NCI-H1694 treated with DMSO at 0.1 percent for 48 hours (cell line): Measurements from ENCODE around the gene STK38.
"Not testable (repeated sequence)": the region's sequence is repeated elsewhere in the genome, so short reads cannot be mapped to it uniquely, and the experiment has no call there.

Experiments used
- DNase-seq: peaks from one replicate; lab custom pipeline; 2025; lab: John Stamatoyannopoulos, UW

The STK38 gene

GRCh38 chr6:36487698-36488097 is 59.6 kb downstream of the STK38 start:
- DNase-seq: no peak

GRCh38 chr6:36484736-36485135 is 62.5 kb downstream of the STK38 start:
- no peak for DNase-seq

GRCh38 chr6:36483326-36483725 is 64.0 kb downstream of the STK38 start:
- not testable (repeated sequence) for DNase-seq

GRCh38 chr6:36479256-36479655 is 68.0 kb downstream of the STK38 start:
- no peak for DNase-seq

GRCh38 chr6:36478051-36478526 is 69.2 kb downstream of the STK38 start:
- DNase-seq: no peak

- no peak for DNase-seq
Measured at GRCh38 chr6:36469946-36470345, 77.3 kb downstream of the STK38 start.

- DNase-seq: no peak
Measured at GRCh38 chr6:36469148-36469661, 78.1 kb downstream of the STK38 start.

GRCh38 chr6:36467625-36468024 is 79.7 kb downstream of the STK38 start:
- DNase-seq: no peak

GRCh38 chr6:36464233-36464632 is 83.0 kb downstream of the STK38 start:
- no peak for DNase-seq

GRCh38 chr6:36463676-36464075 is 83.6 kb downstream of the STK38 start:
- DNase-seq: no peak

GRCh38 chr6:36461646-36462045 is 85.6 kb downstream of the STK38 start:
- no peak for DNase-seq

- no peak for DNase-seq
Measured at GRCh38 chr6:36460916-36461315, 86.4 kb downstream of the STK38 start.

GRCh38 chr6:36459501-36459900 is 87.8 kb downstream of the STK38 start:
- DNase-seq: no peak

- no peak for DNase-seq
Measured at GRCh38 chr6:36455486-36456027, 91.7 kb downstream of the STK38 start.

GRCh38 chr6:36452897-36453296 is 94.4 kb downstream of the STK38 start:
- DNase-seq: not testable (repeated sequence)

- not testable (repeated sequence) for DNase-seq
Measured at GRCh38 chr6:36449173-36449572, 98.1 kb downstream of the STK38 start.

GRCh38 chr6:36445621-36446020 is 101.7 kb downstream of the STK38 start:
- DNase-seq: no peak

GRCh38 chr6:36444470-36444869 is 102.8 kb downstream of the STK38 start:
- no peak for DNase-seq
